GM18508 (cell line): ENCODE data around the gene FGD4.
A peak's percentile ranks its signal among the peaks of the same experiment; 100 is the strongest.

Experiments
- ATAC-seq: cut with Tn5 transposase; IDR thresholded peaks from one replicate; pipeline ENCODE4 v1.9.1; 2021; ENCODE audit warnings: moderate number of reproducible peaks; ENCODE audit not compliant: insufficient read depth, unreplicated experiment

FGD4 gene

DNA sequence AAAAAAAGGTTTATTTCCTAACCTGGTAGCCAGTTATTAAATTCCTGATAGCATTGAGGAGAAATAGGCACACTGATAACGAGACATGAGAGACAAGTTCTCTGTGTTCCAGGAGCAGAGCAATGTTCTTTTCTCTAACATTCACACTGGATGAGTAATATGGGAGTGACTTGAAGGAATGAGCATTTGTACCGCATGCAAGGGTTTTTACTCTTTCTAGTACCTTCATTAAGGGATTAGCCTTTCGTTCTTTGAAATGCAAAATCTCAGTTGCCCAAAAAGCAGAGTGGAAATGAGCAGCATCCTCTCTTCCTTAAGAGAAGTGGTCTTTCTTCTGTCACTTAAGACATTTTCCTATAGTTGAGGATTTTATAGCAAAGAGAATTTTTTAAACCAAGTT, 54.7 kb downstream of the FGD4 start:
- no peak for ATAC-seq

DNA sequence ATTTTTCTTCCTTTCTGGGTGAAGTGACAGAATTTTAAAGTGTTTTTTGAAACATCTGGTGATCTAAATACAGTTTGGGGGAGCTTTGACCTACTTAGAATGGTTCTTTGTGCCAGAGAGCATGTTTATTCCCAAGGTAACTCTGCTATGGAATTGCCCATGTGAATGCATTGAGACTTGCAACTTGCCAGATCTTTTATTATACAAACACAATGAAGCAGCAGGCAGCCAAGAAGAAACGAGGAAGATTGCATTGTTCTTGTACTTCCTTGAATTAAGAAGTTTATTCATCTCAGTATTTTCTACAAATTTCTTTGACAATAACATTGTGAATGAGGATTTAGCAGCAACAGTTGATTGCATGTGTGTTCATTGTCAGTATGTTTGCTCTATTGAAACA, 55.5 kb downstream of the FGD4 start:
- ATAC-seq = no peak

GRCh38 chr12:32455607-32456071, 56.3 kb downstream of the FGD4 start:
- ATAC-seq = no peak

- ATAC-seq = no peak
These were observed 58.1 kb downstream of the FGD4 start for GRCh38 chr12:32457251-32458025.

- ATAC-seq = no peak
These were observed 61.3 kb downstream of the FGD4 start for GRCh38 chr12:32460638-32461037.

DNA sequence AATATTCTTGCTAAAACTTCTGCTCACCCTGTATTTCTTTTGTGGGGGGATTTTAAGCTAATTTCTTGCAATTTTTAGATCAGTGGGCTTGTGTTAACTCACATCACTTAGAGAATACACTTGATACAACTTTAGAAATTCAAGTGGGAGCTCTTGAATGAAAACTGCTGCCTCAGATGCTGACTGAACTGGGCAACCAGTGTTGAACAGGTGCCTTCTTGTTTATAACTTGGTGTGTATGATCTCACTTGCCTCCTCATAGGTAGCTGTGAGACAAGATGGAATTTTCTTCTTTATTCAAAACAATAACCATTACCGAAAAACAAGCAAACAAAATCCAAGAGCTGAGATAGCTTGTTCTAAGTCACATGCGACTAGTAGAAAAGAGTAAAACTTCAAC, 63.5 kb downstream of the FGD4 start:
- no peak for ATAC-seq

- no peak for ATAC-seq
These were observed 66.8 kb downstream of the FGD4 start for GRCh38 chr12:32466187-32466586.

- no peak for ATAC-seq
These were observed 67.8 kb downstream of the FGD4 start for GRCh38 chr12:32466986-32467711.

- no peak for ATAC-seq
These were observed 68.9 kb downstream of the FGD4 start for GRCh38 chr12:32467959-32468863.

DNA sequence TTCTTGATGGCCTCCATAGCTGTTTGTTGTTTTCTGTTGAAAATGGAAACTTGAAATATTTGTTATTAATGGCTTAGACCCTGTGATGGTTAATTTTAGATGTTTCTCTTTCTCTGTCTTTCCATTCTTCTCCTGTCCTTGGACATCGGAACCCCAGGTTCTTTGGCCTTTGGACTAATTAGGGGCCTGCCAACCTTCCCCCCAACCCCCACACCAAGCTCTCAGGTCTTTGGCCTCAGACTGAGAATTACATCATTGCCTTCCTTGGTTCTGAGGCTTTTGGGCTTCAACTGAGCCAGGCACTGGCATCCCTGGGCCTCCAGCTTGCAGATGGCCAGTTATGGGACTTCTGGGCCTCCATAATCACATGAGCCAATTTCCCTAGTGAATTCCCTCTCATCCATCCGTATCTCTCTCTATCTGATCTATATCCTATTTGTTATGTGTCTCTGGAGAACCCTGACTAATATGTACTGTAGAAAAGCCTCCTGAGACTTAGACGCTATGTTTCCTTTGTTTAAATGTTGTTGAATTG, 71.6 kb downstream of the FGD4 start:
- ATAC-seq = no peak

DNA sequence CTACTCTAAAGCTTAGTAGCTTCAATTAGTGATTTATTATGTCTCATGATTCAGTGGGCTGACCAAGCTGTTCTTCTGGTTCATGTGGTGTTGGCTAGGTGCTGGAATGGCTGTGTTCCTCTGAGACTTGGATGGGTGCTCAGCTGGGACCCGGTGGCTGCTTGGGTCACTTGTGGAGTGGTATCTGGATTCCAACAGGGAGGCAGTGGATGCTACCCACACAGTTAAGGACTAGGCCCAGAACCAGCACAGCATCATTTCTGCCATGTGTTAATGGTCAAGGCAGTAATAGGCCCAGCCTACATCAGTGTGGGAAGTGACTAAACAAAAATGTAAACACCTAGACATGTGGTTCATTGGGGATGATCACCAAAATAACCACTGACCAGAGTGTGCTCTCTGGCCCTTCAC, 72.2 kb downstream of the FGD4 start:
- ATAC-seq = no peak

DNA sequence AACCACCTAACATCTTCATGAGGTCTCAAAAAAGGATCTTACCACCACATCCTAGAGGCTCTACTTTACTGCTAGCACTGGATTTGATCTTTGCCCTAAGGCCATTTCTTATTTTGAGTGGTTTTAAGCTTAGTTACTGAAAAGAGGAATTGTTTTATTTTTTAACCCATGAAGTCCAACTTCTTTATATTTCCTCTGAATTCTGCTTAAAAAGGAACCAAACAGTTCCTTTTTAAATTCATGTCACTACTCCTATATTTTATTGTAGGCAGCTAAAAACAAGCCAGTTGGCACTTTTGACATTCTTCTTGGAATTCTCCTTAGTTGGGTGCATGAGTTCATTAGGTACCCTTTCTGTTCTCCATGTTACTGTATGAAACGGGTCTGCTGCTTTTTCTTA, 76.4 kb downstream of the FGD4 start:
- no peak for ATAC-seq

- no peak for ATAC-seq
These were observed 77.1 kb downstream of the FGD4 start for GRCh38 chr12:32476446-32476845.

GRCh38 chr12:32477714-32478113, 78.4 kb downstream of the FGD4 start:
- no peak for ATAC-seq

- ATAC-seq = no peak
These were observed 78.8 kb downstream of the FGD4 start for GRCh38 chr12:32478166-32478565.

DNA sequence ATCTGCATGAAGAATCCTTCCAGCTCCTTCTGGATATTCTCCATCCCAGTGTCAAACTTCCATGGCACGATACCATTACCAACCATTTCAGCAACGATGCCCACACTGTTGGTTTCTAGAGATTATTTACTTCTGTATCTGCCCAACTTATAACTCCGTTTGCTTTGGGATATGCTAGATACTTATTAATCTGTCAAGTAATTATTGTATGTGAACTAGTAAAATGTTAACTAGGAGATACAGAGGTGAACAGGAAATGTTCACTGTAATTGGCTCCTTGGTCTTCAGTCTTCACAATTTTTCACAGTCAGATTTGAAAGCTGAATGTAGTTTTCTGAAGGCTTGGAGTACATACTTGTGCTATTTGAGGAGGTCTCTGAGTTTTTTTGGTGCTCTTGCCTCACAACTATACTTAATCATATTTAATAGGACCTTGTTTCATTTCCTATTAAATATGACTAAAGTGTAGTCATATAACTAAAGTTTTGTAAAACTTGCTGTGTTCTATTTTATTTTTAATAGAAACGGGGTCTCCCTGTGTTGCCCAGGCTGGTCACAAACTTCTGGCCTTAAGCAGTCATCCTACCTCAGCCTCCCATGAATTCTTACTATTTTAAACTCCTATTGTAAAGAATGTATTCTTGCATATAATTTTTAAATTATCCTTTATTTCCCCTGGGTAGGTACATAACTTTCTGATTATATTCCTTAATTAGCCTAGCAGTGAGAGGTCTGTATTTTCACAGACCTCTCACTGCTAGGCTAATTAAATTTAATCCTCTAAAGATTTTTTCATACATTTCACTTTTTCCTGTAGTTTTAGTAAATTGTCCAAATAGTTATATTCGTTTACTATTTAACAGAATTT, 79.7 kb downstream of the FGD4 start:
- ATAC-seq = no peak

DNA sequence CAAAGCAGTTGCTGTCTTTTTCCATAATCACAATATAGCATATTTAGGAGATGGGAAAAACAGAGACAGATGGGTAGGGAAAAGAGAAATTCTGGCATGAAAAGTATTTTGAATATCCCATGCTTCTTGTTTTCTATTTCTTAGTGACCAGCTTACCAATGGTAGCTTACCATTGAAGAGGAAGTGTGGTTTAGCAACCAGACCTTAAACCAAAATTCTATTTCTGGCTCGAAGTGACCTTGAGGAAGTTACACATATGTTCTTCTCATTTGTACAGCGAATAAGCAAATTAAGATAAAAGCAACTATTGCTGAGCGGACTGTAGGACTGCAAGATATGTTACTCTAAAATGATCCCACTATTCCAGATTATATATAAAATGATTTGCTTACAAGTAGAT, 82.9 kb downstream of the FGD4 start:
- peak; percentile 46 for ATAC-seq

GRCh38 chr12:32483499-32483898, 84.1 kb downstream of the FGD4 start:
- ATAC-seq = no peak

DNA sequence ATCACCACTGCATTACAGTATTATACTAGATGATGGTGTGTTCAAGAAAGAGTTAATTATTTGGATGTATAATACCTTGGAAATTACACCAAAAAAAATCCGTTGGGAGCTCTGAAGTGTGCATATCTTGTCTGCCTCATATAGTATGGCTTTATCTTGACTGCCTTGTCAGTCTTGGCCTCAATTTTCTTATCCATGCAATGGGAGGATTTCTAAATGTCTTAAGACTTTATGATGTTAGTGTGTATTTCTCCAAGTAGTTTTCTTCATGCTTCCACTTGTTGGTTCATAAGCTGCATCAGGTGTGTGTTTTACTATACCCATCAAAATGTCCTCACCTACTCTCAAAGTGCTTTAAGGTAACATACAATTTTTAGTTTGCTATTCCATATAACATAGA, 84.6 kb downstream of the FGD4 start:
- ATAC-seq = no peak

- no peak for ATAC-seq
These were observed 86.8 kb downstream of the FGD4 start for GRCh38 chr12:32486158-32486557.
